PC-3 (cell line): ENCODE results near the gene MSANTD7. TPM values are rescaled to one million over a fixed set of nuclear protein-coding genes. Genes with fewer than 3 reads are reported as not detected.
"Not testable (repeated sequence)": the region's sequence is repeated elsewhere in the genome, so short reads cannot be mapped to it uniquely, and the experiment has no call there.

Experiments
- ATAC-seq: fragments of 200-7000 bp; cut with Tn5 transposase; 2 replicates; pipeline ENCODE4 v1.9.1; 2020; ENCODE audit warnings: mild to moderate bottlenecking, moderate library complexity
- BruUV-seq: library from RNA; stranded (reverse); fragments of 400-500 nt; replicated peaks from 2 replicates; lab custom pipeline; 2021; lab: Mats Ljungman, UMichigan
- CTCF ChIA-PET: fragments of 300-600 bp; sonication (Branson Sonifier 250); formaldehyde crosslinking; loops from one replicate; lab custom pipeline; 2022; ENCODE audit warnings: antibody characterized with exemption; lab: Charles Lee
- POLR2A ChIA-PET: fragments of 300-600 bp; sonication (Branson Sonifier 250); formaldehyde crosslinking; loops from one replicate; lab custom pipeline; 2022; ENCODE audit warnings: antibody characterized with exemption; ENCODE audit not compliant: unreplicated experiment; lab: Charles Lee
- DNase-seq: peaks from one replicate; pipeline ENCODE4 v3.0.0-alpha.2; 2015
- H2AFZ ChIP-seq: fragments of 300-600 bp; sonication (generic); 2 replicates; pipeline ENCODE4 v1.6.0; 2016; ENCODE audit warnings: antibody characterized with exemption, low read length
- H3F3A ChIP-seq: fragments of 300-600 bp; sonication (generic); one replicate; pipeline ENCODE4 v1.6.0; 2017; ENCODE audit warnings: antibody characterized with exemption, low read length, control low read depth, mild to moderate bottlenecking; ENCODE audit not compliant: unreplicated experiment
- H3K27ac ChIP-seq: fragments of 300-600 bp; sonication (generic); 2 replicates; pipeline ENCODE4 v1.5.1; 2016; ENCODE audit warnings: mild to moderate bottlenecking, low read length
- H3K27me3 ChIP-seq: fragments of 300-600 bp; sonication (generic); 2 replicates; pipeline ENCODE4 v1.6.1; 2016; ENCODE audit warnings: low read length, mixed read lengths
- H3K36me3 ChIP-seq: fragments of 300-600 bp; sonication (generic); 2 replicates; pipeline ENCODE4 v1.6.1; 2016; ENCODE audit warnings: low read depth, mixed run types, low read length, mixed read lengths
- H3K4me1 ChIP-seq: fragments of 300-600 bp; sonication (generic); 2 replicates; pipeline ENCODE4 v1.5.1; 2016; ENCODE audit warnings: low read length; ENCODE audit not compliant: insufficient read depth
- H3K4me2 ChIP-seq: fragments of 300-600 bp; sonication (generic); 2 replicates; pipeline ENCODE4 v1.6.0; 2016; ENCODE audit warnings: low read length
- H3K4me3 ChIP-seq: fragments of 300-600 bp; sonication (generic); 2 replicates; pipeline ENCODE4 v1.5.1; 2016; ENCODE audit warnings: mild to moderate bottlenecking, low read length, mixed read lengths
- H3K79me2 ChIP-seq: fragments of 300-600 bp; sonication (generic); 2 replicates; pipeline ENCODE4 v1.6.1; 2017; ENCODE audit warnings: low read length, mixed read lengths
- H3K9ac ChIP-seq: fragments of 300-600 bp; sonication (generic); 2 replicates; pipeline ENCODE4 v1.6.0; 2016; ENCODE audit warnings: mild to moderate bottlenecking, low read length
- H3K9me2 ChIP-seq: fragments of 300-600 bp; sonication (generic); replicated peaks from 2 replicates; pipeline ENCODE4 v1.6.1; 2016; ENCODE audit warnings: mixed run types, low read length, mixed read lengths
- H3K9me3 ChIP-seq: fragments of 300-600 bp; sonication (generic); 2 replicates; pipeline ENCODE4 v1.6.1; 2016; ENCODE audit warnings: low read length, mixed read lengths
- H4K20me1 ChIP-seq: fragments of 300-600 bp; sonication (generic); 2 replicates; pipeline ENCODE4 v1.6.1; 2016; ENCODE audit warnings: low read length, mixed read lengths
- CTCF ChIP-seq: fragments of 300-600 bp; sonication (generic); conservative IDR thresholded peaks from 2 replicates; pipeline ENCODE4 v1.5.1; 2017; ENCODE audit warnings: antibody characterized with exemption, low read depth, mild to moderate bottlenecking, low read length
- EZH2 ChIP-seq: fragments of 300-600 bp; sonication (generic); IDR thresholded peaks from one replicate; pipeline ENCODE4 v1.6.1; 2017; ENCODE audit warnings: antibody characterized with exemption, mild to moderate bottlenecking, low read length; ENCODE audit not compliant: unreplicated experiment
- EZH2phosphoT487 ChIP-seq: fragments of 300-600 bp; sonication (generic); IDR thresholded peaks from 2 replicates; pipeline ENCODE4 v1.6.1; 2018; ENCODE audit warnings: mild to moderate bottlenecking, antibody characterized with exemption, low read length, borderline replicate concordance
- intact Hi-C: fragments of 100-400 bp; cut with micrococcal nuclease; formaldehyde crosslinking; loops from 2 replicates; pipeline ENCODE4 v1.9.0; 2023
- total RNA-seq: library from RNA; depleted of rRNA; stranded (reverse); fragments of >200 nt; gene quantifications from 2 replicates; pipeline ENCODE4 v1.2.3, GENCODE V29; 2014

The MSANTD7 gene
- total RNA-seq, 1 experiment from 2014 or later = 10.7 TPM

GRCh38 chr10:14812271-14812670 lies 25.8 kb upstream of the MSANTD7 start:
- H3K9me3 ChIP-seq = no peaks in the 10 kb centered on the region
- no peak for ATAC-seq
- H3K4me2 ChIP-seq = no peak overlapping the region
- ChIA-PET CTCF (no interaction called here), POLR2A (no interaction called here)
- H2AFZ ChIP-seq = no peak overlapping the region
- H3F3A ChIP-seq = no peaks in the 10 kb centered on the region
- H3K9me2 ChIP-seq = no peaks in the 10 kb centered on the region
- no peaks in the 10 kb centered on the region for H3K36me3 ChIP-seq
- H3K79me2 ChIP-seq = no peaks in the 10 kb centered on the region
- H3K27ac ChIP-seq = no peak overlapping the region
- H3K27me3 ChIP-seq = no peaks in the 10 kb centered on the region
- intact Hi-C loops = no loop called here
- no peaks in the 10 kb centered on the region for H4K20me1 ChIP-seq
- peaks cover 6% of the 10 kb centered on the region; the same call in 1 of the 2 replicates for H3K4me1 ChIP-seq
- H3K4me3 ChIP-seq = no peak overlapping the region
- BruUV-seq = no TSS peak
- TF ChIP-seq EZH2 = no peak
- no peak for DNase-seq
- H3K9ac ChIP-seq = no peak overlapping the region

- TF ChIP-seq CTCF (no peak), EZH2phosphoT487 (no peak), EZH2 (no peak)
- no peak overlapping the region for H2AFZ ChIP-seq
- ChIA-PET POLR2A (no interaction called here), CTCF (no interaction called here)
- no peak overlapping the region for H3K4me3 ChIP-seq
- no peak overlapping the region for H3K9ac ChIP-seq
- ATAC-seq = no peak
- no TSS peak for BruUV-seq
- H3K27ac ChIP-seq = no peak overlapping the region
- H3K36me3 ChIP-seq = no peaks in the 10 kb centered on the region
- no peak for DNase-seq
- no peaks in the 10 kb centered on the region for H3K79me2 ChIP-seq
- no peak overlapping the region for H3K4me2 ChIP-seq
- H3F3A ChIP-seq = no peaks in the 10 kb centered on the region
- no peaks in the 10 kb centered on the region for H3K27me3 ChIP-seq
- H3K4me1 ChIP-seq = peaks cover 18% of the 10 kb centered on the region
- H3K9me3 ChIP-seq = no peaks in the 10 kb centered on the region
- H3K9me2 ChIP-seq = no peaks in the 10 kb centered on the region
- no peaks in the 10 kb centered on the region for H4K20me1 ChIP-seq
- intact Hi-C loops = no loop called here
These were observed 22.4 kb upstream of the MSANTD7 start for GRCh38 chr10:14815681-14816080.

GRCh38 chr10:14816717-14817116 lies 21.4 kb upstream of the MSANTD7 start:
- H3K27ac ChIP-seq, BruUV-seq, H3K4me3 ChIP-seq, ATAC-seq, H3K27me3 ChIP-seq, DNase-seq, H2AFZ ChIP-seq, H4K20me1 ChIP-seq, H3F3A ChIP-seq, H3K9ac ChIP-seq, H3K79me2 ChIP-seq, POLR2A ChIA-PET, H3K9me2 ChIP-seq, H3K4me2 ChIP-seq, CTCF ChIA-PET, intact Hi-C loops, H3K9me3 ChIP-seq, H3K36me3 ChIP-seq: not testable (repeated sequence)
- H3K4me1 ChIP-seq = peaks cover 19% of the 10 kb centered on the region
